ENCODE measurements around the gene RNF38. TPM values are rescaled to one million over a fixed set of nuclear protein-coding genes. Genes with fewer than 3 reads are reported as not detected.

Gene RNF38
- total and polyA plus RNA-seq, 2 experiments from 2014 or later, result 13.7 to 61.9 TPM

DNA sequence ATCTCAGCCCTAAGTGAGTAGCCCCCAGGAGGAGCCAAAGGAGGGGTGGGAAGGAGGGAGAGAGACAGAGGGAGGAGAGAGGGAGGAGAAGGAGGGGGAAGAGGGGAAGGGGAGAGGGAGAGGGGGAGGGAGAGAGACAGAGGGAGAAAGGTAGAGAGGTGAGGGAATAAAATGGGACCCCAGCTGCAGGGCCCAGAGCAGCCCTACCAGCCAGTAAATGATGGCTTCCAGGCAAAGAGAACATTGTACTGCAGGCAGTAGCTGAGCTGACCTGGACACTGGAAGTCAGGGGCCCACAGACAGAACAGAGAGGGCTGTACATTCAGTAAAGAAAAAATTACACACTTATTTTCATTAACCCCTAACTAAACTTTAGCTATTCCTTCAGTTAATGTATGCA is 84.0 kb downstream of the RNF38 start:
- H3K9me2 ChIP-seq (ENCODE audit: insufficient read depth), result no peaks in the 10 kb centered on the region
- Mint-ChIP-seq H3K36me3 (ENCODE audit: low read depth) (no peaks in the 10 kb centered on the region), H3K9me3 (no peaks in the 10 kb centered on the region), H3K27ac (no peak overlapping the region), H3K4me1 (peaks cover 31% of the 10 kb centered on the region), H3K4me3 (no peak overlapping the region), H3K27me3 (ENCODE audit: insufficient read depth, low read depth, poor library complexity) (peaks cover 3% of the 10 kb centered on the region)
- no peak for TF ChIP-seq ZNF114 (CRISPR knock-in tag; IDR thresholded peaks at IDR 0.05)
- TF ChIP-seq, protein P1, sequence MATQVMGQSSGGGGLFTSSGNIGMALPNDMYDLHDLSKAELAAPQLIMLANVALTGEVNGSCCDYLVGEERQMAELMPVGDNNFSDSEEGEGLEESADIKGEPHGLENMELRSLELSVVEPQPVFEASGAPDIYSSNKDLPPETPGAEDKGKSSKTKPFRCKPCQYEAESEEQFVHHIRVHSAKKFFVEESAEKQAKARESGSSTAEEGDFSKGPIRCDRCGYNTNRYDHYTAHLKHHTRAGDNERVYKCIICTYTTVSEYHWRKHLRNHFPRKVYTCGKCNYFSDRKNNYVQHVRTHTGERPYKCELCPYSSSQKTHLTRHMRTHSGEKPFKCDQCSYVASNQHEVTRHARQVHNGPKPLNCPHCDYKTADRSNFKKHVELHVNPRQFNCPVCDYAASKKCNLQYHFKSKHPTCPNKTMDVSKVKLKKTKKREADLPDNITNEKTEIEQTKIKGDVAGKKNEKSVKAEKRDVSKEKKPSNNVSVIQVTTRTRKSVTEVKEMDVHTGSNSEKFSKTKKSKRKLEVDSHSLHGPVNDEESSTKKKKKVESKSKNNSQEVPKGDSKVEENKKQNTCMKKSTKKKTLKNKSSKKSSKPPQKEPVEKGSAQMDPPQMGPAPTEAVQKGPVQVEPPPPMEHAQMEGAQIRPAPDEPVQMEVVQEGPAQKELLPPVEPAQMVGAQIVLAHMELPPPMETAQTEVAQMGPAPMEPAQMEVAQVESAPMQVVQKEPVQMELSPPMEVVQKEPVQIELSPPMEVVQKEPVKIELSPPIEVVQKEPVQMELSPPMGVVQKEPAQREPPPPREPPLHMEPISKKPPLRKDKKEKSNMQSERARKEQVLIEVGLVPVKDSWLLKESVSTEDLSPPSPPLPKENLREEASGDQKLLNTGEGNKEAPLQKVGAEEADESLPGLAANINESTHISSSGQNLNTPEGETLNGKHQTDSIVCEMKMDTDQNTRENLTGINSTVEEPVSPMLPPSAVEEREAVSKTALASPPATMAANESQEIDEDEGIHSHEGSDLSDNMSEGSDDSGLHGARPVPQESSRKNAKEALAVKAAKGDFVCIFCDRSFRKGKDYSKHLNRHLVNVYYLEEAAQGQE (IDR thresholded peaks at IDR 0.05; ENCODE audit: unreplicated experiment), result no peak
- TF ChIP-seq, protein P2, sequence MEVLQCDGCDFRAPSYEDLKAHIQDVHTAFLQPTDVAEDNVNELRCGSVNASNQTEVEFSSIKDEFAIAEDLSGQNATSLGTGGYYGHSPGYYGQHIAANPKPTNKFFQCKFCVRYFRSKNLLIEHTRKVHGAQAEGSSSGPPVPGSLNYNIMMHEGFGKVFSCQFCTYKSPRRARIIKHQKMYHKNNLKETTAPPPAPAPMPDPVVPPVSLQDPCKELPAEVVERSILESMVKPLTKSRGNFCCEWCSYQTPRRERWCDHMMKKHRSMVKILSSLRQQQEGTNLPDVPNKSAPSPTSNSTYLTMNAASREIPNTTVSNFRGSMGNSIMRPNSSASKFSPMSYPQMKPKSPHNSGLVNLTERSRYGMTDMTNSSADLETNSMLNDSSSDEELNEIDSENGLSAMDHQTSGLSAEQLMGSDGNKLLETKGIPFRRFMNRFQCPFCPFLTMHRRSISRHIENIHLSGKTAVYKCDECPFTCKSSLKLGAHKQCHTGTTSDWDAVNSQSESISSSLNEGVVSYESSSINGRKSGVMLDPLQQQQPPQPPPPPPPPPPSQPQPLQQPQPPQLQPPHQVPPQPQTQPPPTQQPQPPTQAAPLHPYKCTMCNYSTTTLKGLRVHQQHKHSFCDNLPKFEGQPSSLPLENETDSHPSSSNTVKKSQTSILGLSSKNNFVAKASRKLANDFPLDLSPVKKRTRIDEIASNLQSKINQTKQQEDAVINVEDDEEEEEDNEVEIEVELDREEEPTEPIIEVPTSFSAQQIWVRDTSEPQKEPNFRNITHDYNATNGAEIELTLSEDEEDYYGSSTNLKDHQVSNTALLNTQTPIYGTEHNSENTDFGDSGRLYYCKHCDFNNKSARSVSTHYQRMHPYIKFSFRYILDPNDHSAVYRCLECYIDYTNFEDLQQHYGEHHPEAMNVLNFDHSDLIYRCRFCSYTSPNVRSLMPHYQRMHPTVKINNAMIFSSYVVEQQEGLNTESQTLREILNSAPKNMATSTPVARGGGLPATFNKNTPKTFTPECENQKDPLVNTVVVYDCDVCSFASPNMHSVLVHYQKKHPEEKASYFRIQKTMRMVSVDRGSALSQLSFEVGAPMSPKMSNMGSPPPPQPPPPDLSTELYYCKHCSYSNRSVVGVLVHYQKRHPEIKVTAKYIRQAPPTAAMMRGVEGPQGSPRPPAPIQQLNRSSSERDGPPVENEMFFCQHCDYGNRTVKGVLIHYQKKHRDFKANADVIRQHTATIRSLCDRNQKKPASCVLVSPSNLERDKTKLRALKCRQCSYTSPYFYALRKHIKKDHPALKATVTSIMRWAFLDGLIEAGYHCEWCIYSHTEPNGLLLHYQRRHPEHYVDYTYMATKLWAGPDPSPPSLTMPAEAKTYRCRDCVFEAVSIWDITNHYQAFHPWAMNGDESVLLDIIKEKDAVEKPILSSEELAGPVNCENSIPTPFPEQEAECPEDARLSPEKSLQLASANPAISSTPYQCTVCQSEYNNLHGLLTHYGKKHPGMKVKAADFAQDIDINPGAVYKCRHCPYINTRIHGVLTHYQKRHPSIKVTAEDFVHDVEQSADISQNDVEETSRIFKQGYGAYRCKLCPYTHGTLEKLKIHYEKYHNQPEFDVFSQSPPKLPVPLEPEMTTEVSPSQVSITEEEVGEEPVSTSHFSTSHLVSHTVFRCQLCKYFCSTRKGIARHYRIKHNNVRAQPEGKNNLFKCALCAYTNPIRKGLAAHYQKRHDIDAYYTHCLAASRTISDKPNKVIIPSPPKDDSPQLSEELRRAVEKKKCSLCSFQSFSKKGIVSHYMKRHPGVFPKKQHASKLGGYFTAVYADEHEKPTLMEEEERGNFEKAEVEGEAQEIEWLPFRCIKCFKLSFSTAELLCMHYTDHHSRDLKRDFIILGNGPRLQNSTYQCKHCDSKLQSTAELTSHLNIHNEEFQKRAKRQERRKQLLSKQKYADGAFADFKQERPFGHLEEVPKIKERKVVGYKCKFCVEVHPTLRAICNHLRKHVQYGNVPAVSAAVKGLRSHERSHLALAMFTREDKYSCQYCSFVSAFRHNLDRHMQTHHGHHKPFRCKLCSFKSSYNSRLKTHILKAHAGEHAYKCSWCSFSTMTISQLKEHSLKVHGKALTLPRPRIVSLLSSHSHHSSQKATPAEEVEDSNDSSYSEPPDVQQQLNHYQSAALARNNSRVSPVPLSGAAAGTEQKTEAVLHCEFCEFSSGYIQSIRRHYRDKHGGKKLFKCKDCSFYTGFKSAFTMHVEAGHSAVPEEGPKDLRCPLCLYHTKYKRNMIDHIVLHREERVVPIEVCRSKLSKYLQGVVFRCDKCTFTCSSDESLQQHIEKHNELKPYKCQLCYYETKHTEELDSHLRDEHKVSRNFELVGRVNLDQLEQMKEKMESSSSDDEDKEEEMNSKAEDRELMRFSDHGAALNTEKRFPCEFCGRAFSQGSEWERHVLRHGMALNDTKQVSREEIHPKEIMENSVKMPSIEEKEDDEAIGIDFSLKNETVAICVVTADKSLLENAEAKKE (CRISPR knock-in tag; IDR thresholded peaks at IDR 0.05), result no peak
- H3K36me3 ChIP-seq (ENCODE audit: insufficient read depth), result no peaks in the 10 kb centered on the region
- peaks cover 17% of the 10 kb centered on the region for H3K4me1 ChIP-seq (ENCODE audit: insufficient read depth)
- H4K20me1 ChIP-seq (replicated peaks; ENCODE audit: insufficient read depth), result no peaks in the 10 kb centered on the region
- no peaks in the 10 kb centered on the region for H3K79me2 ChIP-seq (replicated peaks; ENCODE audit: insufficient read depth)
- no peak for DNase-seq (ENCODE audit: low spot score)
- H2AFZ ChIP-seq, result peak overlapping the region; percentile 93
- peak; percentile 22; the same call in 2 of the 3 replicates for ATAC-seq
- no peak overlapping the region for H3K4me2 ChIP-seq
- H3K27me3 ChIP-seq (ENCODE audit: insufficient read depth), result no peaks in the 10 kb centered on the region
- no peak overlapping the region for H3K4me3 ChIP-seq
- no peaks in the 10 kb centered on the region for H3F3A ChIP-seq (replicated peaks; ENCODE audit: low read depth)
- 0 out of 2 replicates have a peak overlapping the region, but pooled peaks have one; percentile 50 for H3K27ac ChIP-seq (ENCODE audit: low read depth)

All from GM23338 (cell line).